ENCODE measurements around the gene FKBP15. TPM values are rescaled to one million over a fixed set of nuclear protein-coding genes. Genes with fewer than 3 reads are reported as not detected.

FKBP15 gene
- total and polyA plus RNA-seq, 2 of the 13 experiments (the other 11 are each of a cell fraction or from before 2014, with no cell fraction given) = 12.3 to 18.6 TPM

DNA sequence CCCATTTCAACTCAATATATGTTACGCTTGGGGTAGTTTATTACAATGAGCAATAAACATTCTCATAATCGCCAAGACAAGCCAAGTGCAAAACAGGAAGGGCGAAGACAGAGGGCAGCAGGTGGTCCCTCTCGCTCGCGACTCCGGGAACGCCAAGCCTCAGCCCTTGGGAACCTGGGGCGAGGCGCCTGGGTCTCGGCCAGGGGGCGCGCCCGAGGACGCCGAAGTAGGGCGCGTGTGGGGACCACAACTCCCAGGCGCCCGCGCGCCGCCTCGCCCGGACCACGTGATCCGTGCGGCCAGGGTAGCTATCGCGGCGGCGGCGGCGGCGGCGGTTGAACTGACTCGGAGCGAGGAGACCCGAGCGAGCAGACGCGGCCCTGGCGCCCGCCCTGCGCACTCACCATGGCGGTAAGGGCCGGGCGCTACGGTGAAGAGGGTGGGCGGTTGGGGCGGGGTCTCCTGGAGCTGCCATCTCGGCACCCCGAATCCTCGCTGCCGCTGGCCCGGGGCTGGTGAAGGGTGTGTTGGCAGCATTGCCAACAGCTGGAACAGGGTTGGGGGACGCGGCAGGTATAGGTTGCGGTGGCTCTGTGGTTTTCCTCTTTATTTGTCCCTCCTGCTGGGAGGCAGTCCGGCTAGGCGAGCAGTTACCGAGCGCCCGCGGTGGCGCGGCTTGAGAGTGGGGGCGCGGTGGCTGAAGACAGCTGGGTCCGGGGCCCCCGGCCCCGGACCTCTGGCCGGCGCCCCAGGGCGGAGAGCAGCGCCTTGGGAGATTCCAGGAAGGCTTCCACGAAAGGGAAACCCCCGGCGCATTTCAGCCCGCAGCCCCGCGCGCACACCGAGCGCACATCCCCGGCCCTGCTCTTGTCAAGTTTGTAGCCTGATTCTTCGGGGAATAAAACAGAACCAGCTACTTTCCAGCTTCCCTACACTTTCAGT lies 70.1 kb downstream of the FKBP15 start, which contains the start of gene SLC31A2 (continued):
- TF ChIP-seq ZNF747 (CRISPR knock-in tag; IDR thresholded peaks at IDR 0.05; ENCODE audit: borderline replicate concordance) = no peak
- no peak for TF ChIP-seq HOXA7 (CRISPR knock-in tag; IDR thresholded peaks at IDR 0.05)
- no peak for TF ChIP-seq SIN3A (IDR thresholded peaks at IDR 0.05; ENCODE audit: borderline replicate concordance, low read depth, low read length)
- TF ChIP-seq ZNF260 (CRISPR knock-in tag; IDR thresholded peaks at IDR 0.05; ENCODE audit: borderline replicate concordance, low read depth) = no peak
- TF ChIP-seq GTF3A (CRISPR knock-in tag; conservative IDR thresholded peaks at IDR 0.05) = no peak
- TF ChIP-seq HOXD1 (CRISPR knock-in tag; IDR thresholded peaks at IDR 0.05) = peak; percentile 71; the same call in 1 of the 2 replicates
- TF ChIP-seq PHF20 (CRISPR knock-in tag; IDR thresholded peaks at IDR 0.05) = peak; percentile 57; the same call in 1 of the 2 replicates
- TF ChIP-seq NFKBIZ (CRISPR knock-in tag; IDR thresholded peaks at IDR 0.05) = peak; percentile 28; the same call in 1 of the 2 replicates
- TF ChIP-seq HNRNPK (IDR thresholded peaks at IDR 0.05; ENCODE audit: low read depth, low read length, poor library complexity, severe bottlenecking) = peak; percentile 68
- TF ChIP-seq ZNF670 (CRISPR knock-in tag; IDR thresholded peaks at IDR 0.05; ENCODE audit: borderline replicate concordance) = no peak
- TF ChIP-seq NPAS2 (CRISPR knock-in tag; IDR thresholded peaks at IDR 0.05; ENCODE audit: borderline replicate concordance) = no peak
- no peak for TF ChIP-seq SYNCRIP (IDR thresholded peaks at IDR 0.05; ENCODE audit: insufficient read depth, low read depth, low read length)
- TF ChIP-seq ZNF326 (CRISPR knock-in tag; IDR thresholded peaks at IDR 0.05; ENCODE audit: borderline replicate concordance) = no peak
- TF ChIP-seq ZFY (CRISPR knock-in tag; IDR thresholded peaks at IDR 0.05) = peak; percentile 83
- TF ChIP-seq SP1 (IDR thresholded peaks at IDR 0.05) = no peak
- no peak; the same call in 1 of the 2 replicates for TF ChIP-seq SP1 (CRISPR knock-in tag; IDR thresholded peaks at IDR 0.05)
- TF ChIP-seq, protein P1, sequence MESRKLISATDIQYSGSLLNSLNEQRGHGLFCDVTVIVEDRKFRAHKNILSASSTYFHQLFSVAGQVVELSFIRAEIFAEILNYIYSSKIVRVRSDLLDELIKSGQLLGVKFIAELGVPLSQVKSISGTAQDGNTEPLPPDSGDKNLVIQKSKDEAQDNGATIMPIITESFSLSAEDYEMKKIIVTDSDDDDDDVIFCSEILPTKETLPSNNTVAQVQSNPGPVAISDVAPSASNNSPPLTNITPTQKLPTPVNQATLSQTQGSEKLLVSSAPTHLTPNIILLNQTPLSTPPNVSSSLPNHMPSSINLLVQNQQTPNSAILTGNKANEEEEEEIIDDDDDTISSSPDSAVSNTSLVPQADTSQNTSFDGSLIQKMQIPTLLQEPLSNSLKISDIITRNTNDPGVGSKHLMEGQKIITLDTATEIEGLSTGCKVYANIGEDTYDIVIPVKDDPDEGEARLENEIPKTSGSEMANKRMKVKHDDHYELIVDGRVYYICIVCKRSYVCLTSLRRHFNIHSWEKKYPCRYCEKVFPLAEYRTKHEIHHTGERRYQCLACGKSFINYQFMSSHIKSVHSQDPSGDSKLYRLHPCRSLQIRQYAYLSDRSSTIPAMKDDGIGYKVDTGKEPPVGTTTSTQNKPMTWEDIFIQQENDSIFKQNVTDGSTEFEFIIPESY (CRISPR knock-in tag; IDR thresholded peaks at IDR 0.05) = 0 out of 2 replicates have a peak, but pooled peaks have one; percentile 9
- TF ChIP-seq GABPB1 (CRISPR knock-in tag; IDR thresholded peaks at IDR 0.05) = peak; percentile 86
- TF ChIP-seq KDM5B (CRISPR knock-in tag; IDR thresholded peaks at IDR 0.05; ENCODE audit: borderline replicate concordance) = no peak; the same call in 1 of the 2 replicates
- TF ChIP-seq, protein P2, sequence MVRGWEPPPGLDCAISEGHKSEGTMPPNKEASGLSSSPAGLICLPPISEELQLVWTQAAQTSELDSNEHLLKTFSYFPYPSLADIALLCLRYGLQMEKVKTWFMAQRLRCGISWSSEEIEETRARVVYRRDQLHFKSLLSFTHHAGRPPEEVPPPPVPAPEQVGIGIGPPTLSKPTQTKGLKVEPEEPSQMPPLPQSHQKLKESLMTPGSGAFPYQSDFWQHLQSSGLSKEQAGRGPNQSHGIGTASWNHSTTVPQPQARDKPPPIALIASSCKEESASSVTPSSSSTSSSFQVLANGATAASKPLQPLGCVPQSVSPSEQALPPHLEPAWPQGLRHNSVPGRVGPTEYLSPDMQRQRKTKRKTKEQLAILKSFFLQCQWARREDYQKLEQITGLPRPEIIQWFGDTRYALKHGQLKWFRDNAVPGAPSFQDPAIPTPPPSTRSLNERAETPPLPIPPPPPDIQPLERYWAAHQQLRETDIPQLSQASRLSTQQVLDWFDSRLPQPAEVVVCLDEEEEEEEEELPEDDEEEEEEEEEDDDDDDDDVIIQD (CRISPR knock-in tag; IDR thresholded peaks at IDR 0.05; ENCODE audit: low read depth) = no peak
- TF ChIP-seq, protein P3, sequence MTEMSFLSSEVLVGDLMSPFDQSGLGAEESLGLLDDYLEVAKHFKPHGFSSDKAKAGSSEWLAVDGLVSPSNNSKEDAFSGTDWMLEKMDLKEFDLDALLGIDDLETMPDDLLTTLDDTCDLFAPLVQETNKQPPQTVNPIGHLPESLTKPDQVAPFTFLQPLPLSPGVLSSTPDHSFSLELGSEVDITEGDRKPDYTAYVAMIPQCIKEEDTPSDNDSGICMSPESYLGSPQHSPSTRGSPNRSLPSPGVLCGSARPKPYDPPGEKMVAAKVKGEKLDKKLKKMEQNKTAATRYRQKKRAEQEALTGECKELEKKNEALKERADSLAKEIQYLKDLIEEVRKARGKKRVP (CRISPR knock-in tag; IDR thresholded peaks at IDR 0.05) = 0 out of 4 replicates have a peak, but pooled peaks of 1 of the 2 experiments have one; percentile 39
- no peak for TF ChIP-seq TBL1XR1 (IDR thresholded peaks at IDR 0.05; ENCODE audit: borderline replicate concordance, low read length, partially characterized antibody)
- TF ChIP-seq, protein P4, sequence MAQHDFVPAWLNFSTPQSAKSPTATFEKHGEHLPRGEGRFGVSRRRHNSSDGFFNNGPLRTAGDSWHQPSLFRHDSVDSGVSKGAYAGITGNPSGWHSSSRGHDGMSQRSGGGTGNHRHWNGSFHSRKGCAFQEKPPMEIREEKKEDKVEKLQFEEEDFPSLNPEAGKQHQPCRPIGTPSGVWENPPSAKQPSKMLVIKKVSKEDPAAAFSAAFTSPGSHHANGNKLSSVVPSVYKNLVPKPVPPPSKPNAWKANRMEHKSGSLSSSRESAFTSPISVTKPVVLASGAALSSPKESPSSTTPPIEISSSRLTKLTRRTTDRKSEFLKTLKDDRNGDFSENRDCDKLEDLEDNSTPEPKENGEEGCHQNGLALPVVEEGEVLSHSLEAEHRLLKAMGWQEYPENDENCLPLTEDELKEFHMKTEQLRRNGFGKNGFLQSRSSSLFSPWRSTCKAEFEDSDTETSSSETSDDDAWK (CRISPR knock-in tag; IDR thresholded peaks at IDR 0.05) = no peak
- TF ChIP-seq ZNF225 (CRISPR knock-in tag; IDR thresholded peaks at IDR 0.05) = 0 out of 2 replicates have a peak, but pooled peaks have one; percentile 35

Data from HepG2 (cell line).